ENCODE results near the gene CD300LB.

DNA sequence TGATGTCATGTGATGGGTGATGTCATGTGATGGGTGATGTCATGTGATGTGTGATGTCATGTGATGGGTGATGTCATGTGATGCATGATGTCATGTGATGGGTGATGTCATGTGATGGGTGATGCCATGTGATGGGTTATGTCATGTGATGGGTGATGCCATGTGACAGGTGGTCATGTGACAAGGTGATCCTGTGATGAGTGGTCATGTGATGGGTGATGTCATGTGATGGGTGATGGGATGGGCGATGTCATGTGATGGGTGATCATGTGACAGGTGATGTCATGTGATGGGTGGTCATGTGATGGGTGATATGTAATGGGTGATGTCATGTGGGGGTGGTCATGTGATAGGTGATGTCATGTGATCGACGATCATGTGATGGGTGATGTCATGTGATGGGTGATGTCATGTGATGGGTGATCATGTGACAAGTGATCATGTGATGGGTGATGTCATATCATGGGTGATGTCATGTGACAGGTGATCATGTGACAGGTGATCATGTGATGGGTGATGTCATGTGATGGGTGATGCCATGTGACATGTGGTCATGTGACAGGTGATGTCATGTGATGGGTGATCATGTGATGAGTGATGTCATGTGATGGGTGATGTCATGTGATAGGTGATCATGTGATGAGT, 17.2 kb downstream of the CD300LB start:
- TF ChIP-seq, protein P1, sequence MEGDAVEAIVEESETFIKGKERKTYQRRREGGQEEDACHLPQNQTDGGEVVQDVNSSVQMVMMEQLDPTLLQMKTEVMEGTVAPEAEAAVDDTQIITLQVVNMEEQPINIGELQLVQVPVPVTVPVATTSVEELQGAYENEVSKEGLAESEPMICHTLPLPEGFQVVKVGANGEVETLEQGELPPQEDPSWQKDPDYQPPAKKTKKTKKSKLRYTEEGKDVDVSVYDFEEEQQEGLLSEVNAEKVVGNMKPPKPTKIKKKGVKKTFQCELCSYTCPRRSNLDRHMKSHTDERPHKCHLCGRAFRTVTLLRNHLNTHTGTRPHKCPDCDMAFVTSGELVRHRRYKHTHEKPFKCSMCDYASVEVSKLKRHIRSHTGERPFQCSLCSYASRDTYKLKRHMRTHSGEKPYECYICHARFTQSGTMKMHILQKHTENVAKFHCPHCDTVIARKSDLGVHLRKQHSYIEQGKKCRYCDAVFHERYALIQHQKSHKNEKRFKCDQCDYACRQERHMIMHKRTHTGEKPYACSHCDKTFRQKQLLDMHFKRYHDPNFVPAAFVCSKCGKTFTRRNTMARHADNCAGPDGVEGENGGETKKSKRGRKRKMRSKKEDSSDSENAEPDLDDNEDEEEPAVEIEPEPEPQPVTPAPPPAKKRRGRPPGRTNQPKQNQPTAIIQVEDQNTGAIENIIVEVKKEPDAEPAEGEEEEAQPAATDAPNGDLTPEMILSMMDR (IDR thresholded peaks at IDR 0.05; ENCODE audit: low read depth, low read length, poor library complexity, severe bottlenecking), result no peak
- no peak for TF ChIP-seq EZH2phosphoT487 (IDR thresholded peaks at IDR 0.05; ENCODE audit: borderline replicate concordance, low read length)

Data from DOHH2 (cell line).